Jurkat, Clone E6-1 (cell line): ENCODE results near the gene NHP2.

Experiments
- DNase-seq: peaks from one replicate; pipeline ENCODE4 v3.0.0-alpha.2; 2011; ENCODE audit warnings: low read depth, low spot score
- H3K4me3 ChIP-seq: 2 replicates; pipeline ENCODE4 v1.5.1; 2011; ENCODE audit warnings: mild to moderate bottlenecking, low read length, control low read depth, moderate library complexity

NHP2 gene

DNA sequence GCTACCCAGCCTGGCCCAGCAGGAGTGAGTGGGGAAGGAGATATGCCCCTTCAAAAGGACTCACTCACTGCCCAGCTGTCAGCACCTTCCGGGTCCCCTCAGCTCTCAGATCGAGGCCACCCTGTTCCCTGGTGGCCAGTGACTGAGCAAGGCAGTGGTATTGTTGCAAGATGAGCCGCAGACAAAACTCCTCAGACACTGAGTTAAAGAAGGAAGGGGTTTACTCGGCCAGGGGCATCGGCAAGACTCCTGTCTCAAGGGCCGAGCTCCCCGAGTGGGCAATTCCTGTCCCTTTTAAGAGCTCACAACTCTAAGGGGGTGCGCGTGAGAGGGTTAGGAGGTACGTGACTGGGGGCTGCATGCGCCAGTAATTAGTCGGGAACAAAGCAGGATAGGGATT lies 50.1 kb downstream of the NHP2 start:
- H3K4me3 ChIP-seq: no peak overlapping the region
- DNase-seq: no peak
